HepG2 (cell line): ENCODE results near the gene GNG7. TPM values are rescaled to one million over a fixed set of nuclear protein-coding genes. Genes with fewer than 3 reads are reported as not detected.

Experiments used
- ATAC-seq: fragments of 200-7000 bp; cut with Tn5 transposase; 3 replicates; pipeline ENCODE4 v1.9.1; 2020; ENCODE audit warnings: mild to moderate bottlenecking, moderate library complexity
- BruUV-seq: library from RNA; stranded (reverse); fragments of 400-500 nt; replicated peaks from 2 replicates; lab custom pipeline; 2021; lab: Mats Ljungman, UMichigan
- CTCF ChIA-PET: fragments of 300-600 bp; formaldehyde crosslinking; extraction: SDS; loops from one replicate; lab custom pipeline; 2021; ENCODE audit warnings: low total read pairs, inconsistent platforms, low intra/inter-chr PET ratio; lab: Yijun Ruan, JAX
- POLR2A ChIA-PET: fragments of 350-600 bp; sonication (Branson Sonifier 250); formaldehyde crosslinking; loops from one replicate; lab custom pipeline; 2020; ENCODE audit warnings: antibody characterized with exemption, inconsistent platforms; lab: Yijun Ruan, JAX
- DNase-seq: peaks from one replicate; pipeline ENCODE4 v3.0.0-alpha.2; 2015; ENCODE audit warnings: low spot score
- FAIRE-seq: peaks from 3 replicates; lab custom pipeline; 2011; peaks lifted over from hg19 to GRCh38; lab: Jason Lieb, UNC
- H2AFZ ChIP-seq: one replicate; pipeline ENCODE4 v1.6.1; 2011; ENCODE audit warnings: low read length, inconsistent platforms
- H3K27ac ChIP-seq: fragments of 300-600 bp; 3 replicates; pipeline ENCODE4 v1.8.0; 2011; ENCODE audit warnings: mixed run types, mild to moderate bottlenecking, mixed read lengths, low read length, inconsistent platforms; ENCODE audit not compliant: insufficient read depth; ENCODE audit errors: extremely low read length
- H3K27me3 ChIP-seq, 2 experiments: fragments of 200-600 bp in 1 of 2; 2 replicates in 1 of 2; 3 replicates in 1 of 2; pipeline versions ENCODE4 v1.6.0 to v1.8.0; 2011; ENCODE audit warnings: low read length in 2 of 2, mild to moderate bottlenecking in 2 of 2, moderate library complexity in 2 of 2, inconsistent platforms in 1 of 2; ENCODE audit not compliant: insufficient read depth in 2 of 2, control insufficient read depth in 1 of 2
- H3K36me3 ChIP-seq, 2 experiments: fragments of 200-600 bp in 1 of 2; replicated peaks in 1 of 2; 2 replicates in 1 of 2; 3 replicates in 1 of 2; pipeline versions ENCODE4 v1.5.1 to v1.8.0; 2011; ENCODE audit warnings: low read length in 2 of 2, inconsistent platforms in 1 of 2; ENCODE audit not compliant: insufficient read depth in 2 of 2, control insufficient read depth in 1 of 2
- H3K4me1 ChIP-seq: 2 replicates; pipeline ENCODE4 v1.5.1; 2012; ENCODE audit warnings: low read length, inconsistent platforms; ENCODE audit not compliant: insufficient read depth
- H3K4me2 ChIP-seq: 2 replicates; pipeline ENCODE4 v1.6.0; 2011; ENCODE audit warnings: low read depth, low read length, inconsistent platforms
- H3K4me3 ChIP-seq, 3 experiments: fragments of 200-600 bp in 1 of 3; sonication (generic), shearing (Covaris generic) in 1 of 3; replicated peaks in 1 of 3; 2 replicates each; pipeline ENCODE4 v1.5.1; 2011 to 2016; ENCODE audit warnings: low read length in 3 of 3, inconsistent platforms in 2 of 3, low read depth in 2 of 3, mild to moderate bottlenecking in 2 of 3, control low read depth in 1 of 3, mixed read lengths in 1 of 3; ENCODE audit not compliant: insufficient read depth in 1 of 3
- H3K79me2 ChIP-seq: one replicate; pipeline ENCODE4 v1.6.1; 2011; ENCODE audit warnings: low read length, inconsistent platforms; ENCODE audit not compliant: insufficient read depth
- H3K9ac ChIP-seq: 2 replicates; pipeline ENCODE4 v1.6.0; 2011; ENCODE audit warnings: mild to moderate bottlenecking, low read depth, low read length, inconsistent platforms; ENCODE audit not compliant: insufficient read depth
- H3K9me3 ChIP-seq: 2 replicates; pipeline ENCODE4 v1.5.1; 2012; ENCODE audit warnings: mild to moderate bottlenecking, low read length
- H4K20me1 ChIP-seq: 2 replicates; pipeline ENCODE4 v1.6.0; 2011; ENCODE audit warnings: inconsistent platforms, mild to moderate bottlenecking, low read length, moderate library complexity; ENCODE audit not compliant: insufficient read depth
- ISL2 ChIP-seq: sonication (generic); formaldehyde crosslinking; IDR thresholded peaks from 2 replicates; pipeline ENCODE4 v1.5.0; 2020; ENCODE audit warnings: missing genetic modification reagents
- WGBS: methylation state at CpG from one replicate; pipeline ENCODE4 v1.1.6; 2017; ENCODE audit warnings: low lambda C conversion rate; 5-methylcytosine and 5-hydroxymethylcytosine counted together
- in situ Hi-C: cut with HindIII; loops from 2 replicates; pipeline ENCODE4 v1.10.0; 2017; ENCODE audit warnings: low pct_unique_long_range_greater_than_20kb; ENCODE audit not compliant: extremely low pct_ligation_motif_present
- intact Hi-C: fragments of 100-400 bp; cut with micrococcal nuclease; formaldehyde crosslinking; loops from one replicate; pipeline ENCODE4 v1.10.0; 2022; ENCODE audit not compliant: unreplicated experiment
- polyA plus RNA-seq, 8 experiments: library from polyadenylated mRNA; depleted of rRNA in 3 of 8; stranded (reverse) in 7 of 8; unstranded in 1 of 8; fragments of >200 nt; fragmentation: Illumina TruSeq in 4 of 8; extraction: Trizol in 4 of 8; gene quantifications; 2 replicates each; pipeline versions ENCODE4 v1.2.1 to v1.2.3, GENCODE V29; 2011 to 2016; ENCODE audit warnings: low read depth in 4 of 8, missing spikeins in 1 of 8, mixed read lengths in 1 of 8; ENCODE audit not compliant: insufficient read depth in 1 of 8
- total RNA-seq, 5 experiments: library from RNA; depleted of rRNA; stranded (reverse); fragments of >200 nt; fragmentation: Illumina TruSeq; extraction: Trizol; gene quantifications; 2 replicates each; pipeline ENCODE4 v1.2.3, GENCODE V29; 2016; ENCODE audit warnings: low read depth in 1 of 5
- TF ChIP-seq, protein P1 (sequence below): sonication (generic); formaldehyde crosslinking; IDR thresholded peaks from 2 replicates; pipeline ENCODE4 v1.5.1; 2020; ENCODE audit warnings: mild to moderate bottlenecking, missing genetic modification reagents, borderline replicate concordance

The GNG7 gene
- total and polyA plus RNA-seq, 2 of the 13 experiments (the other 11 are each of a cell fraction or from before 2014, with no cell fraction given) = 1.4 to 3.3 TPM

DNA sequence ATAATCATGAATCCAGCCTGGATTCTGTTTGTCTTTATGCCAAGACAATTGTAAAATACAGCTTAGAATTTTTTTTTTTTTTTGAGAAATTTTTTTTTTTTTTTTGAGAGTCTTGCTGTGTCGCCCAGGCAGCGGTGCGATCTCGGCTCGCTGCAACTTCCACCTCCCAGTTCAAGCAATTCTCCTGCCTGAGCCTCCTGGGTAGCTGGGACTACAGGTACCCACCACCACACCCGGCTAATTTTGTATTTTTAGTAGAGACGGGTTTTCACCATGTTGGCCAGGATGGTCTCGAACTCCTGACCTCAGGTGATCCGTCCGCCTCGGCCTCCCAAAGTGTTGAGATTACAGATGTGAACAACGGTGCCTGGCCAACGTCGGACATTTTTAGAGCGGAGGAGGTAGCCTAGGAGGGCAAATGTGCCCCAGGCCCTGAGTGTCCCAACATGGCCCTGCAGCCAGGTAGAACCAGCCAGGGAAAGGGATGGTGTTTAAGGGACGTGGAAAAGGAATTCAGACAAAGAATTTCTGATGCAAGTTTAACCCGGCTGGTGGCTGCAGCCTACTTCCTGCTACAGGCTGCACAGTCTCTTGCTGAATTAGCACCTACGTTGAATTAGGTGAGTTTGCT lies 89.8 kb downstream of the GNG7 start:
- Histone ChIP-seq H4K20me1 (no peaks in the 10 kb centered on the region), H3K9ac (no peak overlapping the region), H3K27me3 (no peaks in the 10 kb centered on the region; a peak in 1 of 5 replicates), H3K79me2 (no peaks in the 10 kb centered on the region), H3K36me3 (no peaks in the 10 kb centered on the region), H2AFZ (no peak overlapping the region), H3K27ac (no peak overlapping the region), H3K4me1 (peaks cover 27% of the 10 kb centered on the region), H3K4me3 (no peak overlapping the region), H3K9me3 (peaks cover 5% of the 10 kb centered on the region; the same call in 1 of the 2 replicates), H3K4me2 (no peak overlapping the region)
- DNase-seq (no peak), FAIRE-seq (no peak), ATAC-seq (no peak)
- ChIA-PET CTCF (interaction anchor here (4.7 kb wide), 1 partner anchor 138 kb away, joined by 39 read pairs; the partner anchor contains the start of gene GADD45B), POLR2A (interaction anchor here (1.7 kb wide), 1 partner anchor 150 kb away, joined by 5 read pairs; no protein-coding TSS in a partner anchor)
- BruUV-seq = no TSS peak
- intact Hi-C loops = loop anchor here (1.0 to 10.0 kb wide), 2 partner anchors 138 to 298 kb away; no protein-coding TSS in a partner anchor
- in situ Hi-C loops = loop anchor here (5.0 kb wide), 1 partner anchor 135 kb away; the partner anchor contains the start of gene GADD45B
- TF ChIP-seq ISL2 (CRISPR knock-in tag) = no peak
- TF ChIP-seq, protein P1, sequence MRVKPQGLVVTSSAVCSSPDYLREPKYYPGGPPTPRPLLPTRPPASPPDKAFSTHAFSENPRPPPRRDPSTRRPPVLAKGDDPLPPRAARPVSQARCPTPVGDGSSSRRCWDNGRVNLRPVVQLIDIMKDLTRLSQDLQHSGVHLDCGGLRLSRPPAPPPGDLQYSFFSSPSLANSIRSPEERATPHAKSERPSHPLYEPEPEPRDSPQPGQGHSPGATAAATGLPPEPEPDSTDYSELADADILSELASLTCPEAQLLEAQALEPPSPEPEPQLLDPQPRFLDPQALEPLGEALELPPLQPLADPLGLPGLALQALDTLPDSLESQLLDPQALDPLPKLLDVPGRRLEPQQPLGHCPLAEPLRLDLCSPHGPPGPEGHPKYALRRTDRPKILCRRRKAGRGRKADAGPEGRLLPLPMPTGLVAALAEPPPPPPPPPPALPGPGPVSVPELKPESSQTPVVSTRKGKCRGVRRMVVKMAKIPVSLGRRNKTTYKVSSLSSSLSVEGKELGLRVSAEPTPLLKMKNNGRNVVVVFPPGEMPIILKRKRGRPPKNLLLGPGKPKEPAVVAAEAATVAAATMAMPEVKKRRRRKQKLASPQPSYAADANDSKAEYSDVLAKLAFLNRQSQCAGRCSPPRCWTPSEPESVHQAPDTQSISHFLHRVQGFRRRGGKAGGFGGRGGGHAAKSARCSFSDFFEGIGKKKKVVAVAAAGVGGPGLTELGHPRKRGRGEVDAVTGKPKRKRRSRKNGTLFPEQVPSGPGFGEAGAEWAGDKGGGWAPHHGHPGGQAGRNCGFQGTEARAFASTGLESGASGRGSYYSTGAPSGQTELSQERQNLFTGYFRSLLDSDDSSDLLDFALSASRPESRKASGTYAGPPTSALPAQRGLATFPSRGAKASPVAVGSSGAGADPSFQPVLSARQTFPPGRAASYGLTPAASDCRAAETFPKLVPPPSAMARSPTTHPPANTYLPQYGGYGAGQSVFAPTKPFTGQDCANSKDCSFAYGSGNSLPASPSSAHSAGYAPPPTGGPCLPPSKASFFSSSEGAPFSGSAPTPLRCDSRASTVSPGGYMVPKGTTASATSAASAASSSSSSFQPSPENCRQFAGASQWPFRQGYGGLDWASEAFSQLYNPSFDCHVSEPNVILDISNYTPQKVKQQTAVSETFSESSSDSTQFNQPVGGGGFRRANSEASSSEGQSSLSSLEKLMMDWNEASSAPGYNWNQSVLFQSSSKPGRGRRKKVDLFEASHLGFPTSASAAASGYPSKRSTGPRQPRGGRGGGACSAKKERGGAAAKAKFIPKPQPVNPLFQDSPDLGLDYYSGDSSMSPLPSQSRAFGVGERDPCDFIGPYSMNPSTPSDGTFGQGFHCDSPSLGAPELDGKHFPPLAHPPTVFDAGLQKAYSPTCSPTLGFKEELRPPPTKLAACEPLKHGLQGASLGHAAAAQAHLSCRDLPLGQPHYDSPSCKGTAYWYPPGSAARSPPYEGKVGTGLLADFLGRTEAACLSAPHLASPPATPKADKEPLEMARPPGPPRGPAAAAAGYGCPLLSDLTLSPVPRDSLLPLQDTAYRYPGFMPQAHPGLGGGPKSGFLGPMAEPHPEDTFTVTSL = no peak
- 66% methylated on average over 18 of the region's 18 CpGs for WGBS
